ENCODE results near the gene HGFAC. TPM values are rescaled to one million over a fixed set of nuclear protein-coding genes. Genes with fewer than 3 reads are reported as not detected.

The HGFAC gene
- total RNA-seq, 1 donor = not detected

GRCh38 chr4:3426465-3427133, 15.2 kb upstream of the HGFAC start:
- TF ChIP-seq, protein P1, sequence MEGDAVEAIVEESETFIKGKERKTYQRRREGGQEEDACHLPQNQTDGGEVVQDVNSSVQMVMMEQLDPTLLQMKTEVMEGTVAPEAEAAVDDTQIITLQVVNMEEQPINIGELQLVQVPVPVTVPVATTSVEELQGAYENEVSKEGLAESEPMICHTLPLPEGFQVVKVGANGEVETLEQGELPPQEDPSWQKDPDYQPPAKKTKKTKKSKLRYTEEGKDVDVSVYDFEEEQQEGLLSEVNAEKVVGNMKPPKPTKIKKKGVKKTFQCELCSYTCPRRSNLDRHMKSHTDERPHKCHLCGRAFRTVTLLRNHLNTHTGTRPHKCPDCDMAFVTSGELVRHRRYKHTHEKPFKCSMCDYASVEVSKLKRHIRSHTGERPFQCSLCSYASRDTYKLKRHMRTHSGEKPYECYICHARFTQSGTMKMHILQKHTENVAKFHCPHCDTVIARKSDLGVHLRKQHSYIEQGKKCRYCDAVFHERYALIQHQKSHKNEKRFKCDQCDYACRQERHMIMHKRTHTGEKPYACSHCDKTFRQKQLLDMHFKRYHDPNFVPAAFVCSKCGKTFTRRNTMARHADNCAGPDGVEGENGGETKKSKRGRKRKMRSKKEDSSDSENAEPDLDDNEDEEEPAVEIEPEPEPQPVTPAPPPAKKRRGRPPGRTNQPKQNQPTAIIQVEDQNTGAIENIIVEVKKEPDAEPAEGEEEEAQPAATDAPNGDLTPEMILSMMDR (IDR thresholded peaks at IDR 0.05; ENCODE audit: insufficient read depth, low read length) = no peak
- DNase-seq (ENCODE audit: low read depth) = no peak
- H3K4me3 ChIP-seq (ENCODE audit: low read depth, low read length) = no peak overlapping the region

DNA sequence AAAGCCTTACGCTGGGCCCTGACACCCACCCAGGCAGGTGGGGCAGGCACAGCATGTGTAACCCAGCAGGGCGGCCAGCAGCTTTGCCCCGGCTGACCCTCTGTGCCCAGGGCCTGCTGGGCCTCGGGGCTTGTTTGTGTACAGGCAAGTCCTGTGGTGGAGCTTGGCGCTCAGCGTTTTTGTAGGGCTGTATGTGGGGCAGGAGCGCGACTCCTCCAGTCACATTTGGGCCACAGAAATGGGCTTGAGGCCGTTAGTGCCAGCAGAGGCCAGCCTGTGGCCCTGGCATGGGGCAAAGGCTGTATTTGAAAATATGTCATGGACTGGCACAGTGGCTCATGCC, 14.7 kb upstream of the HGFAC start:
- TF ChIP-seq, protein P1 (IDR thresholded peaks at IDR 0.05; ENCODE audit: insufficient read depth, low read length) = no peak
- no peak overlapping the region for H3K4me3 ChIP-seq (ENCODE audit: low read depth, low read length)
- no peak for DNase-seq (ENCODE audit: low read depth)

GRCh38 chr4:3427706-3428446, 13.9 kb upstream of the HGFAC start:
- H3K4me3 ChIP-seq (ENCODE audit: low read depth, low read length) = no peak overlapping the region
- TF ChIP-seq, protein P1 (IDR thresholded peaks at IDR 0.05; ENCODE audit: insufficient read depth, low read length) = no peak
- DNase-seq (ENCODE audit: low read depth) = no peak

DNA sequence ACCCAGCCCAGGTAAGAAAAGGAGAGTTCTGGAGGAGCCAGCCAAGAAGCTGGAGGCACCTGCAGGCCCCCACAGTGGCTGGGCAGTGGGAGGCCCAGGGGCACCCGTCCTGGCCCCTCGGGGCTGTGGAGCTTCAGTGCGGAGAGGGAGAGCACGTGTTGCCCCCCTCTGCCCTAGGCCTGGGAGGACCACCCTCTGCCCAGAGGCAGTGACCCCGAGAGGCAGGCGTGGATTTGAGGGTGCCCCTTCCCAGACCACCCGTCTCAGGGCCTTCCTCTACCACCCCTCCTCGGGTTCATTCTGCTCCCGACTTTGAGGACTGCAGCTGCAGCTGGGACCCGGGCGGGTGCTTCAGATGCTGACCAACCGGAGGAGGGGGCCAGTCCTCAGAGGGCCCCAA, 12.1 kb upstream of the HGFAC start:
- TF ChIP-seq, protein P1 (IDR thresholded peaks at IDR 0.05; ENCODE audit: insufficient read depth, low read length) = no peak
- no peak overlapping the region for H3K4me3 ChIP-seq (ENCODE audit: low read depth, low read length)
- no peak for DNase-seq (ENCODE audit: low read depth)

GRCh38 chr4:3430524-3430923, 11.2 kb upstream of the HGFAC start:
- no peak overlapping the region for H3K4me3 ChIP-seq (ENCODE audit: low read depth, low read length)
- TF ChIP-seq, protein P1 (IDR thresholded peaks at IDR 0.05; ENCODE audit: insufficient read depth, low read length) = no peak
- no peak for DNase-seq (ENCODE audit: low read depth)

- no peak overlapping the region for H3K4me3 ChIP-seq (ENCODE audit: low read depth, low read length)
- DNase-seq (ENCODE audit: low read depth) = no peak
- TF ChIP-seq, protein P1 (IDR thresholded peaks at IDR 0.05; ENCODE audit: insufficient read depth, low read length) = no peak
These were observed 10.2 kb upstream of the HGFAC start for GRCh38 chr4:3431446-3431993.

All from fibroblast of the aortic adventitia (primary cell).